ENCODE data around the gene CELF1.

DNA sequence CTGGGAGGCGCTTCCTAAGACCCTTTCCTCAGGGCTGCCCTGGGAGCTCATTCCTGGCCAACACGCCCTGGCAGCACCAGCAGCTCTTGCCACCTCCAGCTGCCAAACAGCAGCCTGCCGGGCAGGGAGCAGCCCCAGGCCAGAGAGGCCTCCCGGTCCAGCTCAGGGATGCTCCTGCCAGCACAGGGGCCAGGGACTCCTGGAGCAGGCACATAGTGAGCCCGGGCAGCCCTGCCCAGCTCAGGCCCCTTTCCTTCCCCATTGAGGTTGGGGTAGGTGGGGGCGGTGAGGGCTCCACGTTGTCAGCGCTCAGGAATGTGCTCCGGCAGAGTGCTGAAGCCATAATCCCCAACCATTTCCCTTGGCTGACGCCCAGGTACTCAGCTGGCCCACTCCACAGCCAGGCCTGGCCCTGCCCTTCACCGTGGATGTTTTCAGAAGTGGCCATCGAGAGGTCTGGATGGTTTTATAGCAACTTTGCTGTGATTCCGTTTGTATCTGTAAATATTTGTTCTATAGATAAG, 136.9 kb downstream of the CELF1 start:
- TF ChIP-seq HDAC2 (IDR thresholded peaks at IDR 0.05) = no peak
- TF ChIP-seq ZNF184 (CRISPR knock-in tag; IDR thresholded peaks at IDR 0.05) = no peak
- TF ChIP-seq ZNF695 (CRISPR knock-in tag; IDR thresholded peaks at IDR 0.05) = no peak
- TF ChIP-seq ZNF324 (CRISPR knock-in tag; IDR thresholded peaks at IDR 0.05) = no peak
- TF ChIP-seq, protein P1, sequence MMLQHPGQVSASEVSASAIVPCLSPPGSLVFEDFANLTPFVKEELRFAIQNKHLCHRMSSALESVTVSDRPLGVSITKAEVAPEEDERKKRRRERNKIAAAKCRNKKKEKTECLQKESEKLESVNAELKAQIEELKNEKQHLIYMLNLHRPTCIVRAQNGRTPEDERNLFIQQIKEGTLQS (IDR thresholded peaks at IDR 0.05) = no peak
- TF ChIP-seq, protein P1 (CRISPR knock-in tag; conservative IDR thresholded peaks at IDR 0.05) = no peak
- TF ChIP-seq, protein P2, sequence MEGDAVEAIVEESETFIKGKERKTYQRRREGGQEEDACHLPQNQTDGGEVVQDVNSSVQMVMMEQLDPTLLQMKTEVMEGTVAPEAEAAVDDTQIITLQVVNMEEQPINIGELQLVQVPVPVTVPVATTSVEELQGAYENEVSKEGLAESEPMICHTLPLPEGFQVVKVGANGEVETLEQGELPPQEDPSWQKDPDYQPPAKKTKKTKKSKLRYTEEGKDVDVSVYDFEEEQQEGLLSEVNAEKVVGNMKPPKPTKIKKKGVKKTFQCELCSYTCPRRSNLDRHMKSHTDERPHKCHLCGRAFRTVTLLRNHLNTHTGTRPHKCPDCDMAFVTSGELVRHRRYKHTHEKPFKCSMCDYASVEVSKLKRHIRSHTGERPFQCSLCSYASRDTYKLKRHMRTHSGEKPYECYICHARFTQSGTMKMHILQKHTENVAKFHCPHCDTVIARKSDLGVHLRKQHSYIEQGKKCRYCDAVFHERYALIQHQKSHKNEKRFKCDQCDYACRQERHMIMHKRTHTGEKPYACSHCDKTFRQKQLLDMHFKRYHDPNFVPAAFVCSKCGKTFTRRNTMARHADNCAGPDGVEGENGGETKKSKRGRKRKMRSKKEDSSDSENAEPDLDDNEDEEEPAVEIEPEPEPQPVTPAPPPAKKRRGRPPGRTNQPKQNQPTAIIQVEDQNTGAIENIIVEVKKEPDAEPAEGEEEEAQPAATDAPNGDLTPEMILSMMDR (IDR thresholded peaks at IDR 0.05 in 2 of 3, conservative IDR thresholded peaks at IDR 0.05 in 1 of 3; ENCODE audit: insufficient read depth in 2 of 3, low read depth in 1 of 3, low read length in 3 of 3) = no peak
- TF ChIP-seq SRSF9 (IDR thresholded peaks at IDR 0.05; ENCODE audit: borderline replicate concordance, low read depth, low read length) = no peak
- no peak for TF ChIP-seq SMARCA5 (IDR thresholded peaks at IDR 0.05)
- TF ChIP-seq, protein P3, sequence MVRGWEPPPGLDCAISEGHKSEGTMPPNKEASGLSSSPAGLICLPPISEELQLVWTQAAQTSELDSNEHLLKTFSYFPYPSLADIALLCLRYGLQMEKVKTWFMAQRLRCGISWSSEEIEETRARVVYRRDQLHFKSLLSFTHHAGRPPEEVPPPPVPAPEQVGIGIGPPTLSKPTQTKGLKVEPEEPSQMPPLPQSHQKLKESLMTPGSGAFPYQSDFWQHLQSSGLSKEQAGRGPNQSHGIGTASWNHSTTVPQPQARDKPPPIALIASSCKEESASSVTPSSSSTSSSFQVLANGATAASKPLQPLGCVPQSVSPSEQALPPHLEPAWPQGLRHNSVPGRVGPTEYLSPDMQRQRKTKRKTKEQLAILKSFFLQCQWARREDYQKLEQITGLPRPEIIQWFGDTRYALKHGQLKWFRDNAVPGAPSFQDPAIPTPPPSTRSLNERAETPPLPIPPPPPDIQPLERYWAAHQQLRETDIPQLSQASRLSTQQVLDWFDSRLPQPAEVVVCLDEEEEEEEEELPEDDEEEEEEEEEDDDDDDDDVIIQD (CRISPR knock-in tag; IDR thresholded peaks at IDR 0.05) = no peak
- TF ChIP-seq CXXC5 (CRISPR knock-in tag; IDR thresholded peaks at IDR 0.05) = no peak
